CD4-positive, alpha-beta T cell (primary cell): ENCODE results near the gene PRR18. TPM values are rescaled to one million over a fixed set of nuclear protein-coding genes. Genes with fewer than 3 reads are reported as not detected.

ENCODE experiments used
- ATAC-seq: fragments of 200-7000 bp; cut with Tn5 transposase; one replicate; pipeline ENCODE4 v1.10.0; 2022; ENCODE audit warnings: mild to moderate bottlenecking; ENCODE audit not compliant: poor library complexity
- CTCF ChIA-PET: fragments of 350-600 bp; sonication (Branson Sonifier 250); formaldehyde crosslinking; loops from one replicate; lab custom pipeline; 2021; ENCODE audit warnings: antibody characterized with exemption, inconsistent platforms; lab: Charles Lee
- POLR2A ChIA-PET: fragments of 350-600 bp; sonication (Branson Sonifier 250); formaldehyde crosslinking; loops from one replicate; lab custom pipeline; 2021; ENCODE audit warnings: antibody characterized with exemption, inconsistent platforms; lab: Charles Lee
- DNase-seq, 14 experiments: peaks; one replicate each; pipeline ENCODE4 v3.0.0-alpha.2; 2013 to 2020; ENCODE audit warnings: mixed read lengths in 2 of 14
- H3K27ac ChIP-seq, 2 donors: one replicate each; pipeline versions ENCODE4 v1.5.1 to v1.7.0; 2013; ENCODE audit warnings: low read length in 2 of 2, low read depth in 1 of 2, mild to moderate bottlenecking in 1 of 2
- H3K27me3 ChIP-seq, 2 experiments: 1 replicate in 1 of 2; 2 replicates in 1 of 2; pipeline versions ENCODE4 v1.6.1 to v1.7.0; 2013; ENCODE audit warnings: low read length in 2 of 2, control low read depth in 1 of 2, mild to moderate bottlenecking in 1 of 2, moderate library complexity in 1 of 2; ENCODE audit not compliant: insufficient read depth in 2 of 2, control insufficient read depth in 1 of 2
- H3K36me3 ChIP-seq: one replicate; pipeline ENCODE4 v1.6.1; 2013; ENCODE audit warnings: low read length, control low read depth; ENCODE audit not compliant: insufficient read depth
- H3K4me1 ChIP-seq: one replicate; pipeline ENCODE4 v1.6.1; 2013; ENCODE audit warnings: low read length, control low read depth; ENCODE audit not compliant: insufficient read depth
- H3K4me3 ChIP-seq: one replicate; pipeline ENCODE4 v1.5.1; 2013; ENCODE audit warnings: mild to moderate bottlenecking, low read length, moderate library complexity
- H3K9me3 ChIP-seq, 2 experiments: 1 replicate in 1 of 2; 2 replicates in 1 of 2; pipeline versions ENCODE4 v1.6.1 to v1.7.0; 2013; ENCODE audit warnings: low read length in 2 of 2, mild to moderate bottlenecking in 2 of 2, control low read depth in 1 of 2, moderate library complexity in 1 of 2; ENCODE audit not compliant: control insufficient read depth in 1 of 2, insufficient read depth in 1 of 2
- H3K27ac Mint-ChIP-seq: one replicate; pipeline ENCODE4 v1.8.0; 2020; ENCODE audit warnings: mixed read lengths
- H3K27me3 Mint-ChIP-seq: one replicate; pipeline ENCODE4 v1.8.0; 2021; ENCODE audit warnings: mixed read lengths
- H3K36me3 Mint-ChIP-seq: one replicate; pipeline ENCODE4 v1.8.0; 2021; ENCODE audit warnings: low read depth, mixed read lengths
- H3K4me1 Mint-ChIP-seq: one replicate; pipeline ENCODE4 v1.8.0; 2021; ENCODE audit warnings: low read depth, mixed read lengths
- H3K4me3 Mint-ChIP-seq: one replicate; pipeline ENCODE4 v1.8.0; 2020; ENCODE audit warnings: mild to moderate bottlenecking, mixed read lengths
- H3K9me3 Mint-ChIP-seq: one replicate; pipeline ENCODE4 v1.8.0; 2020; ENCODE audit warnings: mixed read lengths
- intact Hi-C, 2 experiments: fragments of 100-400 bp; cut with DNase I in 1 of 2; cut with micrococcal nuclease in 1 of 2; formaldehyde crosslinking; loops; one replicate each; pipeline versions ENCODE4 v1.15.1 to v1.9.0; 2023 to 2025; cut with DNase I, micrococcal nuclease
- total RNA-seq, 174 experiments: library from RNA in 2 of 174; stranded (reverse) in 2 of 174; gene quantifications; one replicate each; pipeline ENCODE4 v1.2.3 and lab custom pipeline; 2021 to 2026
- TF ChIP-seq, protein P1 (sequence below): fragments of 200-600 bp; IDR thresholded peaks from one replicate; pipeline ENCODE4 v1.8.0; 2022; ENCODE audit warnings: antibody characterized with exemption, mild to moderate bottlenecking

Gene PRR18
- total RNA-seq, 2 experiments from 2014 or later, result not detected

GRCh38 chr6:166282394-166283032 is 25.7 kb downstream of the PRR18 start:
- peaks cover 19% of the 10 kb centered on the region for H3K27me3 Mint-ChIP-seq
- CTCF ChIA-PET, result no interaction called here
- Histone ChIP-seq H3K27me3 (peaks cover 4 to 6% of the 10 kb centered on the region in 2 experiments), H3K9me3 (no peaks in the 10 kb centered on the region), H3K4me3 (no peak overlapping the region), H3K4me1 (no peaks in the 10 kb centered on the region), H3K36me3 (no peaks in the 10 kb centered on the region), H3K27ac (no peak overlapping the region)
- ATAC-seq (no peak), DNase-seq (no peak)
- H3K27ac Mint-ChIP-seq, result no peak overlapping the region
- H3K36me3 Mint-ChIP-seq, result no peaks in the 10 kb centered on the region
- POLR2A ChIA-PET, result no interaction called here
- no peaks in the 10 kb centered on the region for H3K4me1 Mint-ChIP-seq
- no peaks in the 10 kb centered on the region for H3K9me3 Mint-ChIP-seq
- TF ChIP-seq, protein P1, sequence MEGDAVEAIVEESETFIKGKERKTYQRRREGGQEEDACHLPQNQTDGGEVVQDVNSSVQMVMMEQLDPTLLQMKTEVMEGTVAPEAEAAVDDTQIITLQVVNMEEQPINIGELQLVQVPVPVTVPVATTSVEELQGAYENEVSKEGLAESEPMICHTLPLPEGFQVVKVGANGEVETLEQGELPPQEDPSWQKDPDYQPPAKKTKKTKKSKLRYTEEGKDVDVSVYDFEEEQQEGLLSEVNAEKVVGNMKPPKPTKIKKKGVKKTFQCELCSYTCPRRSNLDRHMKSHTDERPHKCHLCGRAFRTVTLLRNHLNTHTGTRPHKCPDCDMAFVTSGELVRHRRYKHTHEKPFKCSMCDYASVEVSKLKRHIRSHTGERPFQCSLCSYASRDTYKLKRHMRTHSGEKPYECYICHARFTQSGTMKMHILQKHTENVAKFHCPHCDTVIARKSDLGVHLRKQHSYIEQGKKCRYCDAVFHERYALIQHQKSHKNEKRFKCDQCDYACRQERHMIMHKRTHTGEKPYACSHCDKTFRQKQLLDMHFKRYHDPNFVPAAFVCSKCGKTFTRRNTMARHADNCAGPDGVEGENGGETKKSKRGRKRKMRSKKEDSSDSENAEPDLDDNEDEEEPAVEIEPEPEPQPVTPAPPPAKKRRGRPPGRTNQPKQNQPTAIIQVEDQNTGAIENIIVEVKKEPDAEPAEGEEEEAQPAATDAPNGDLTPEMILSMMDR, result no peak
- H3K4me3 Mint-ChIP-seq, result no peak overlapping the region
- intact Hi-C loops, result no loop called here

- CTCF ChIA-PET, result no interaction called here
- Histone ChIP-seq H3K4me1 (peaks cover under 1% of the 10 kb centered on the region), H3K36me3 (no peaks in the 10 kb centered on the region), H3K27me3 (peaks cover 2 to 6% of the 10 kb centered on the region in 2 experiments), H3K4me3 (no peak overlapping the region), H3K9me3 (no peaks in the 10 kb centered on the region), H3K27ac (no peak overlapping the region)
- intact Hi-C loops, result no loop called here
- Mint-ChIP-seq H3K9me3 (no peaks in the 10 kb centered on the region), H3K27me3 (peaks cover 16% of the 10 kb centered on the region), H3K27ac (no peak overlapping the region), H3K36me3 (no peaks in the 10 kb centered on the region), H3K4me3 (no peak overlapping the region), H3K4me1 (peaks cover under 1% of the 10 kb centered on the region)
- POLR2A ChIA-PET, result no interaction called here
- DNase-seq, result no peak
- TF ChIP-seq, protein P1, result no peak
- ATAC-seq, result no peak
Measured at GRCh38 chr6:166281104-166281503, 27.1 kb downstream of the PRR18 start.

DNA sequence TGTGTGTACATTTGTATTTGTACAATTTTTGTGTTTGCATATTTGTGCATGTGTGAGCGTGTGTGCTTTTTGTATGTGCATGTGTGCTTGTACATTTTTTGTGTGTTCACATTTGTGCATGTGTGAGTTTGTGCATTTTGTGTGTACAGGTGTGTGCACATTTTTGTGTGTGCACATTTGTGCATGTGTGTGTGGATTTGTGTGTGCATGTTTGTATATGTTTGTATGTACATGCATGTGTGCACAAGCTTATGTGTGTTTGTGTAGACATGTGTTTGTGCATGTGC is 28.9 kb downstream of the PRR18 start:
- Histone ChIP-seq H3K36me3 (no peaks in the 10 kb centered on the region), H3K27ac (no peak overlapping the region), H3K9me3 (no peaks in the 10 kb centered on the region), H3K4me1 (peaks cover 10% of the 10 kb centered on the region), H3K27me3 (no peaks in the 10 kb centered on the region), H3K4me3 (no peak overlapping the region)
- Mint-ChIP-seq H3K4me1 (peaks cover 8% of the 10 kb centered on the region), H3K9me3 (no peaks in the 10 kb centered on the region), H3K36me3 (no peaks in the 10 kb centered on the region), H3K4me3 (no peak overlapping the region), H3K27ac (no peak overlapping the region), H3K27me3 (peaks cover 14% of the 10 kb centered on the region)
- ChIA-PET POLR2A (no interaction called here), CTCF (interaction anchor here (0.9 kb wide), 1 partner anchor 23 kb away, joined by 3 read pairs; no protein-coding TSS in a partner anchor)
- ATAC-seq, result no peak
- TF ChIP-seq, protein P1, result no peak
- intact Hi-C loops, result loop anchor here (5.0 to 10.0 kb wide), 3 partner anchors 103 to 235 kb away; partner anchors contain the start of gene MPC1 (in 2 of the 2)
- no peak for DNase-seq
